ENCODE results near the gene AGPAT3. TPM values are rescaled to one million over a fixed set of nuclear protein-coding genes. Genes with fewer than 3 reads are reported as not detected.
A peak's percentile ranks its signal among the peaks of the same experiment; 100 is the strongest.

The AGPAT3 gene
- total and polyA plus RNA-seq, 2 experiments from 2014 or later: 41.0 to 51.2 TPM

DNA sequence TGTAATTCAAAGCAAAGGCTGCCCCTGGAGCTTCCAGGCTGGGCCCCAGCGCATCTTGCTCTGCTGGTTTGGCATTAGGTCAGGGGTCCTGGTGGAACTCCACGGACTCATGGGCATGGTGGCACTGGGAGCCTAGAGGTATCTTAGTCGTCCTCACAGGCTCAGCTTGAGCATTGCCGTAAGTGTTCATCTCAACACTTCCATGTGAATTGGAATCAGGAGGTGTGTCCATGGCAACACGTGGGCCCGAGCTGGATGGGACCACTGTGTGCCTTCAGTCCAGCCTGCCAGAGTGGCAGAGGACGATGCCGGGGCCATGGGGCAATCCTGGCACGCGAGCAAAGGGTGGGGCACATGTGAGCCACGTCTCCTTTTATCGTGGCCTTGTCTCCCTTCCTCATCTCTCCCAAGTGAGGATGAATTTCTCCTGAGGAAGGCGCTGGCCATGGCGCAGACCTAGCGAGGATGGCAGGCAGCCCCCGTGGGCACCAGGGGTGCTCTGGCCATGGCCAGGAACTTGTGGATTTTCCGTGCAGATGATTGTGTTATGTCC is 47.0 kb downstream of the AGPAT3 start:
- DNase-seq (ENCODE audit: low spot score): no peak
- TF ChIP-seq, protein P1, sequence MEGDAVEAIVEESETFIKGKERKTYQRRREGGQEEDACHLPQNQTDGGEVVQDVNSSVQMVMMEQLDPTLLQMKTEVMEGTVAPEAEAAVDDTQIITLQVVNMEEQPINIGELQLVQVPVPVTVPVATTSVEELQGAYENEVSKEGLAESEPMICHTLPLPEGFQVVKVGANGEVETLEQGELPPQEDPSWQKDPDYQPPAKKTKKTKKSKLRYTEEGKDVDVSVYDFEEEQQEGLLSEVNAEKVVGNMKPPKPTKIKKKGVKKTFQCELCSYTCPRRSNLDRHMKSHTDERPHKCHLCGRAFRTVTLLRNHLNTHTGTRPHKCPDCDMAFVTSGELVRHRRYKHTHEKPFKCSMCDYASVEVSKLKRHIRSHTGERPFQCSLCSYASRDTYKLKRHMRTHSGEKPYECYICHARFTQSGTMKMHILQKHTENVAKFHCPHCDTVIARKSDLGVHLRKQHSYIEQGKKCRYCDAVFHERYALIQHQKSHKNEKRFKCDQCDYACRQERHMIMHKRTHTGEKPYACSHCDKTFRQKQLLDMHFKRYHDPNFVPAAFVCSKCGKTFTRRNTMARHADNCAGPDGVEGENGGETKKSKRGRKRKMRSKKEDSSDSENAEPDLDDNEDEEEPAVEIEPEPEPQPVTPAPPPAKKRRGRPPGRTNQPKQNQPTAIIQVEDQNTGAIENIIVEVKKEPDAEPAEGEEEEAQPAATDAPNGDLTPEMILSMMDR (IDR thresholded peaks at IDR 0.05; ENCODE audit: poor library complexity): no peak
- TF ChIP-seq EZH2phosphoT487 (IDR thresholded peaks at IDR 0.05; ENCODE audit: low read depth, severe bottlenecking, unreplicated experiment) (no peak), EZH2 (IDR thresholded peaks at IDR 0.05; ENCODE audit: borderline replicate concordance) (no peak)
- peaks cover 71% of the 10 kb centered on the region for H3K79me2 ChIP-seq
- H3K27me3 ChIP-seq: no peaks in the 10 kb centered on the region
- no peak overlapping the region for H2AFZ ChIP-seq
- peak overlapping the region; percentile 61 for H3K27ac ChIP-seq
- H3K4me1 ChIP-seq (ENCODE audit: insufficient read depth): peaks cover 22% of the 10 kb centered on the region
- peak overlapping the region; percentile 63 for H3K4me2 ChIP-seq
- WGBS (ENCODE audit: low lambda C conversion rate, missing lambda C conversion rate): 96% methylated on average over 17 of the region's 17 CpGs
- H3K9me3 ChIP-seq (ENCODE audit: low read depth): no peaks in the 10 kb centered on the region
- H3K36me3 ChIP-seq (replicated peaks; ENCODE audit: insufficient read depth, low read depth): no peaks in the 10 kb centered on the region
- H3K4me3 ChIP-seq: no peak overlapping the region
- peaks cover 19% of the 10 kb centered on the region for H4K20me1 ChIP-seq (ENCODE audit: insufficient read depth, poor library complexity, severe bottlenecking)
- no peaks in the 10 kb centered on the region for H3K9me2 ChIP-seq (replicated peaks; ENCODE audit: insufficient read depth)

DNA sequence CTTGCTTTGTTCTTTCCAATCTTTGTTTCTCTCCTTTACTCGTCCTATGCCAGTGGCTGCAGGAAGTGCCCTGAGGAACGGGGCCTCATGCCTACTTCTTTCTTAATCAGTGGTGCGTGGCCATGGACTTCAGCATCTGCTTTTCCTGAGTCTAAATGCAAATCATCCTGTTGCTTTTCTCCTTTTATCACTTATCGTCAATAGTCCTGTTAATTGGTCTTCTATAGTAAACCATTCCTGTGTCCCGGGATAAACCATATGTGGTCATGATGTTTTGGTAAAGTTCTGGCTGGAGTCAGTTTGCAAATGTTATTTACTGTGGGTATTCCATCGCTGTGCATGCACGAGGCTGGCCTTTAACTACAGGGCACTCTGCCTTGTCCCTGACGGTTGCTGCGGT is 47.5 kb downstream of the AGPAT3 start:
- peaks cover 22% of the 10 kb centered on the region for H3K4me1 ChIP-seq (ENCODE audit: insufficient read depth)
- no peak overlapping the region for H3K4me2 ChIP-seq
- no peaks in the 10 kb centered on the region for H3K36me3 ChIP-seq (replicated peaks; ENCODE audit: insufficient read depth, low read depth)
- no peak overlapping the region for H2AFZ ChIP-seq
- H3K9me2 ChIP-seq (replicated peaks; ENCODE audit: insufficient read depth): no peaks in the 10 kb centered on the region
- TF ChIP-seq EZH2 (IDR thresholded peaks at IDR 0.05; ENCODE audit: borderline replicate concordance): no peak
- no peak for TF ChIP-seq EZH2phosphoT487 (IDR thresholded peaks at IDR 0.05; ENCODE audit: low read depth, severe bottlenecking, unreplicated experiment)
- TF ChIP-seq, protein P1 (IDR thresholded peaks at IDR 0.05; ENCODE audit: poor library complexity): no peak
- H3K9me3 ChIP-seq (ENCODE audit: low read depth): no peaks in the 10 kb centered on the region
- no peak overlapping the region for H3K4me3 ChIP-seq
- H3K27ac ChIP-seq: peak overlapping the region; percentile 61
- 94% methylated on average over 9 of the region's 9 CpGs for WGBS (ENCODE audit: low lambda C conversion rate, missing lambda C conversion rate)
- H3K27me3 ChIP-seq: no peaks in the 10 kb centered on the region
- DNase-seq (ENCODE audit: low spot score): no peak
- H3K79me2 ChIP-seq: peaks cover 74% of the 10 kb centered on the region
- H4K20me1 ChIP-seq (ENCODE audit: insufficient read depth, poor library complexity, severe bottlenecking): peaks cover 19% of the 10 kb centered on the region

- peaks cover 22% of the 10 kb centered on the region for H3K4me1 ChIP-seq (ENCODE audit: insufficient read depth)
These were observed 47.9 kb downstream of the AGPAT3 start for GRCh38 chr21:43912910-43913309.

More at GRCh38 chr21:43912910-43913309, 47.9 kb downstream of the AGPAT3 start:
- Histone ChIP-seq H3K27me3 (no peaks in the 10 kb centered on the region), H3K9me3 (ENCODE audit: low read depth) (no peaks in the 10 kb centered on the region), H3K79me2 (peaks cover 73% of the 10 kb centered on the region), H3K4me2 (no peak overlapping the region), H4K20me1 (ENCODE audit: insufficient read depth, poor library complexity, severe bottlenecking) (peaks cover 15% of the 10 kb centered on the region), H3K36me3 (replicated peaks; ENCODE audit: insufficient read depth, low read depth) (no peaks in the 10 kb centered on the region), H3K4me3 (no peak overlapping the region), H3K27ac (peak overlapping the region; percentile 61), H2AFZ (no peak overlapping the region), H3K9me2 (replicated peaks; ENCODE audit: insufficient read depth) (no peaks in the 10 kb centered on the region)
- no peak for DNase-seq (ENCODE audit: low spot score)
- WGBS (ENCODE audit: low lambda C conversion rate, missing lambda C conversion rate): 96% methylated on average over 3 of the region's 3 CpGs
- TF ChIP-seq EZH2phosphoT487 (IDR thresholded peaks at IDR 0.05; ENCODE audit: low read depth, severe bottlenecking, unreplicated experiment) (no peak), EZH2 (IDR thresholded peaks at IDR 0.05; ENCODE audit: borderline replicate concordance) (no peak)
- TF ChIP-seq, protein P1 (IDR thresholded peaks at IDR 0.05; ENCODE audit: poor library complexity): no peak

All from hepatocyte (in vitro differentiated cells).